Prostate gland (tissue), 2 donors: ENCODE measurements around the gene CYTH4. TPM values are rescaled to one million over a fixed set of nuclear protein-coding genes. Genes with fewer than 3 reads are reported as not detected.

Experiments used
- DNase-seq: peaks from one replicate; pipeline ENCODE4 v3.0.0-alpha.2; 2019; ENCODE audit warnings: low spot score
- H3K27ac ChIP-seq, 2 donors: fragments of 200-600 bp; sonication (generic); 2 replicates each; pipeline ENCODE4 v1.5.1; 2017 to 2019
- H3K27me3 ChIP-seq: fragments of 200-600 bp; sonication (generic); replicated peaks from 2 replicates; pipeline ENCODE4 v1.5.1; 2019; ENCODE audit not compliant: insufficient read depth
- H3K36me3 ChIP-seq, 2 donors: fragments of 200-600 bp; sonication (generic); 1 replicate in 1 of 2; 2 replicates in 1 of 2; pipeline versions ENCODE4 v1.5.1 to v1.8.1; 2017 to 2019
- H3K4me1 ChIP-seq: fragments of 200-600 bp; sonication (generic); replicated peaks from 2 replicates; pipeline ENCODE4 v1.5.1; 2019
- H3K4me3 ChIP-seq, 2 donors: fragments of 200-600 bp; sonication (generic); 2 replicates each; pipeline ENCODE4 v1.5.1; 2017 to 2019
- H3K9me3 ChIP-seq: fragments of 200-600 bp; sonication (generic); 2 replicates; pipeline ENCODE4 v1.5.1; 2017
- POLR2A ChIP-seq: fragments of 450-650 bp; IDR thresholded peaks from one replicate; pipeline ENCODE4 v1.6.1; 2016; ENCODE audit warnings: antibody characterized with exemption, mild to moderate bottlenecking
- POLR2AphosphoS5 ChIP-seq: sonication (generic); formaldehyde crosslinking; IDR thresholded peaks from one replicate; pipeline ENCODE4 v1.6.1; 2017; ENCODE audit warnings: antibody characterized with exemption
- WGBS: methylation state at CpG from one replicate; pipeline ENCODE4 v1.1.5; 2018; 5-methylcytosine and 5-hydroxymethylcytosine counted together
- intact Hi-C: fragments of 100-400 bp; cut with DNase I; formaldehyde crosslinking; loops from one replicate; pipeline ENCODE4 v1.14.2; 2022
- total RNA-seq, 2 donors: library from RNA; depleted of rRNA; stranded (reverse); fragments of >200 nt; gene quantifications; one replicate each; pipeline ENCODE4 v1.1.0, GENCODE V29; 2016
- TF ChIP-seq, protein P1 (sequence below), 4 experiments: fragments of 200-600 bp in 2 of 4; fragments of 450-650 bp in 2 of 4; sonication (generic) in 2 of 4; IDR thresholded peaks; 1 replicate in 3 of 4; 2 replicates in 1 of 4; pipeline ENCODE4 v1.5.1; 2016 to 2019; ENCODE audit warnings: antibody characterized with exemption in 4 of 4, mild to moderate bottlenecking in 2 of 4, moderate library complexity in 2 of 4

Gene CYTH4
- total RNA-seq, 2 donors from 2014 or later: 4.7 to 5.5 TPM

DNA sequence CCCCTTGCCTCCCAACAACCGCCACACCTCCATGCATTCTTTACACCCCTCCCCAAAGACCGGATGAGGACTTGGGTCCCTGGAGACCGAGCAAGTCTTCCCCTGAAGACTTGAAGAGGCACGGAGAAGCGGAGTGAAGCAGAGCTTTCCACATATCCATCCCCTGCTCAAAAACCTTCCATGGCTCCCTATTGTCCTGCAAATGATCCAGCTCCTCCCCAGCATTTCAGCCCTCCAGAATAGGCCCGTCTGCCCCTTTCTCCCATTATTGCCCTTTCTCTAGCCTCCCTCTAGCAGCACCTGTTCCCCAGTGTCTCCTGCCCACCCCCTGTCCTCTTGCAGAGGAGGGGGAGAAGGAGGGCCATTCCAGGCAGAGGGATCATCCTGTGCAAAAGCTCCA lies 59.8 kb downstream of the CYTH4 start:
- intact Hi-C loops: no loop called here
- Histone ChIP-seq H3K4me3 (no peak overlapping the region), H3K36me3 (no peaks in the 10 kb centered on the region), H3K9me3 (no peaks in the 10 kb centered on the region), H3K4me1 (no peaks in the 10 kb centered on the region), H3K27me3 (peaks cover 2% of the 10 kb centered on the region), H3K27ac (no peak overlapping the region)
- WGBS: 81% methylated on average over 6 of the region's 6 CpGs
- TF ChIP-seq POLR2AphosphoS5 (no peak), POLR2A (no peak)
- TF ChIP-seq, protein P1, sequence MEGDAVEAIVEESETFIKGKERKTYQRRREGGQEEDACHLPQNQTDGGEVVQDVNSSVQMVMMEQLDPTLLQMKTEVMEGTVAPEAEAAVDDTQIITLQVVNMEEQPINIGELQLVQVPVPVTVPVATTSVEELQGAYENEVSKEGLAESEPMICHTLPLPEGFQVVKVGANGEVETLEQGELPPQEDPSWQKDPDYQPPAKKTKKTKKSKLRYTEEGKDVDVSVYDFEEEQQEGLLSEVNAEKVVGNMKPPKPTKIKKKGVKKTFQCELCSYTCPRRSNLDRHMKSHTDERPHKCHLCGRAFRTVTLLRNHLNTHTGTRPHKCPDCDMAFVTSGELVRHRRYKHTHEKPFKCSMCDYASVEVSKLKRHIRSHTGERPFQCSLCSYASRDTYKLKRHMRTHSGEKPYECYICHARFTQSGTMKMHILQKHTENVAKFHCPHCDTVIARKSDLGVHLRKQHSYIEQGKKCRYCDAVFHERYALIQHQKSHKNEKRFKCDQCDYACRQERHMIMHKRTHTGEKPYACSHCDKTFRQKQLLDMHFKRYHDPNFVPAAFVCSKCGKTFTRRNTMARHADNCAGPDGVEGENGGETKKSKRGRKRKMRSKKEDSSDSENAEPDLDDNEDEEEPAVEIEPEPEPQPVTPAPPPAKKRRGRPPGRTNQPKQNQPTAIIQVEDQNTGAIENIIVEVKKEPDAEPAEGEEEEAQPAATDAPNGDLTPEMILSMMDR (IDR thresholded peaks at IDR 0.05): no peak
- DNase-seq: no peak

DNA sequence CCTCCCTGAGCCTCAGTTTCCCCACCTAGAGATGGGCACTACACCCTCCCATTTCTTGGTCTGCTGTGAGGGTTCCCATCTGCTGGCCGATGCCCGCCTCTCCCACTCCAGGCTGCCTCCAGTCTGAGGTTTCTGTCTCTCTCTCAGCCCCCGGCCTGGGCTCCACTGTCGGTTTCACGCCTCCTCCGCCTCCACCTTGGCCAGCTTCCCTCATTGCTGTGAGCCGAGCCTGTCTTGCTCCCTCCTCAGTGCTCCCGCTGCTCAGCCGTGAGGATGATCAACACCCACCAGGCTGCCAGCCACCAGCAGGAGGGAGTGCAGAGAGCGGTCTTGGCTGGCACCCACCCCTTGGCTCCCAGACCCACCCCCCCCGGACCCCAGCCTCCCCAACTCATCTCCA lies 61.0 kb downstream of the CYTH4 start:
- DNase-seq: no peak
- H3K4me1 ChIP-seq: no peaks in the 10 kb centered on the region
- H3K36me3 ChIP-seq: no peaks in the 10 kb centered on the region
- H3K27me3 ChIP-seq: peaks cover 2% of the 10 kb centered on the region
- H3K9me3 ChIP-seq: no peaks in the 10 kb centered on the region
- no peak overlapping the region for H3K4me3 ChIP-seq
- WGBS: 45% methylated on average over 11 of the region's 11 CpGs
- no peak overlapping the region for H3K27ac ChIP-seq
- intact Hi-C loops: no loop called here
- TF ChIP-seq POLR2AphosphoS5 (no peak), POLR2A (no peak)
- TF ChIP-seq, protein P1 (IDR thresholded peaks at IDR 0.05): no peak

DNA sequence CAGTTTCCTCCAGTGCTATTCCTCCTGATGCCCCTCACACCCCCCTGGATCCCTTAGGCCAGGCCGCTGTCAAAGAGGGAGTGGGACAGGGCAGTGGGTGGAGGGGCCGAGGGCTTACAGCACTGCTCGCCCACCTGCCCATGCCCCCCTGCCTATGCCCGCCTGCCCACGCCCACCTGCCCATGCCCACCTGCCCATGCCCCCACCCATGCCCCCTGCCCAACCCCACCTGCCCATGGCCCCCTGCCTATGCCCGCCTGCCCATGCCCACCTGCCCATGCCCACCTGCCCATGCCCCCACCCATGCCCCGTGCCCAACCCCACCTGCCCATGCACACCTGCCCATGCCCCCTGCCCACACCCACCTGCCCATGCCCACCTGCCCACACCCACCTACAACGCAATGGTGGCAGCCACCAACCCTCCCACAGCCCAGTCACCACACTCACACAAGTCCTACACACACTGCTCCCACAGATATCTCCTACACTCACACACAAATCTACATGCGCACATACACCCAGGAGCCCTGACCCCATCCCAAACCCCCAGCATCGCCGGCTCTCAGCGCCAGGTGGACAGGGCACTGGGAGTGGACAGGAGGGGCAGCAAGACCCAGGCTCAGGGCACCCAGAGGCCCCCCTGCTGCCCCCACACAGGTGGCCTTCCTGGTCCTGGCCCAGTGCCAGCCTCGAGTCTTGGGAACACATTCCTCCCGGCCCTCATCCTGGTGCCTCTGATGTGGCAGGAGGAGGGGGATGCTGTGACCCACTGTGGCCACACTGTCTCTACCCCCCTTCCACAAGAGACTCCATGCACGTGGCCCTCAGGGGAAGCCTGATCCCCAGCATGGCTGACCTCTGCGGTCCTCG lies 61.8 kb downstream of the CYTH4 start:
- no peaks in the 10 kb centered on the region for H3K4me1 ChIP-seq
- no peak for DNase-seq
- H3K27me3 ChIP-seq: peaks cover 2% of the 10 kb centered on the region
- no peak overlapping the region for H3K27ac ChIP-seq
- 70% methylated on average over 16 of the region's 17 CpGs for WGBS
- TF ChIP-seq, protein P1 (IDR thresholded peaks at IDR 0.05): no peak
- no peak for TF ChIP-seq POLR2A
- no peak for TF ChIP-seq POLR2AphosphoS5
- no peaks in the 10 kb centered on the region for H3K36me3 ChIP-seq
- H3K4me3 ChIP-seq: no peak overlapping the region
- no peaks in the 10 kb centered on the region for H3K9me3 ChIP-seq
- intact Hi-C loops: no loop called here

DNA sequence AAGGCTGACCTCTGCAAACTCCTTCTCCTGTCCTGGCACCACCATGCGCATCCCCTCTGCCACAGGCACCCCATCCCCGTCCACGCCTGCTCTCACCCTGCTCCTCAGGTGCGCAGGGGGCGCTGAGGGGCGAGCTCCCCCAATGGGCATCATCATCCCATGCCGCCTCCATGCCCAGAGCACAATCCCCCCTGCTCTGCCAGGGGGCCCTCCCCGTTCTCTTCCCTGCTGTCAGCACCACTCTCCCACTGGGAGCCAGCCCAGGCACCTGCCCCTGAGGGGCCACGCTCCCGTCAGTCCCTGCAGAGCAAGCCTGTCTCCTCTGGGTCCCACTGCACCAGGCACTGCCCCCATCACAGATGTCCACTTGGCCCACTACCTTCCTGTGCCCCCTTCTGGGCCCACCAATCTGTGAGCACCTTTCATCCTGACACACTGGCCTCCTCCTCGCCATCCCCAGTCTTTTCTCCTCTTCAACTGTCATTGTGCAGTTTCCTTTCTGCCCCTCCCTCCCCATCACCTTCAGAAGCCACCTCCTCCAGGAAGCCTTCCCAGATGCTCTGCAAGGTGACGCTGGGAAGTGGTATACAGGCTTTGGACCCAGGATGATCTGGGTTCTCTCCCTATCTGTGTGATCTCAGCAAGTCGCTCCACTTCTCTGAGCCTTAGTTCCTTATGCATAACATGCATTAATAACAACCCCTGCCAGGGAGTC lies 62.6 kb downstream of the CYTH4 start:
- Histone ChIP-seq H3K4me1 (no peaks in the 10 kb centered on the region), H3K9me3 (no peaks in the 10 kb centered on the region), H3K27ac (no peak overlapping the region), H3K4me3 (no peak overlapping the region), H3K36me3 (no peaks in the 10 kb centered on the region), H3K27me3 (peaks cover 2% of the 10 kb centered on the region)
- 88% methylated on average over 13 of the region's 13 CpGs for WGBS
- intact Hi-C loops: no loop called here
- no peak for TF ChIP-seq POLR2AphosphoS5
- no peak for TF ChIP-seq POLR2A
- TF ChIP-seq, protein P1 (IDR thresholded peaks at IDR 0.05): no peak
- DNase-seq: no peak
